Measurements from ENCODE around the gene PCDHAC1.

PCDHAC1 gene

GRCh38 chr5:140966293-140967225, 40.5 kb downstream of the PCDHAC1 start, which contains the start of gene PCDHAC2:
PCDHAC2 (plus strand) TSS chr5:140966476; CDS start chr5:140966767, 291 bp downstream.
- DNase-seq (ENCODE audit: low spot score), result no peak

GRCh38 chr5:140967226-140967893, 41.3 kb downstream of the PCDHAC1 start:
- no peak for DNase-seq (ENCODE audit: low spot score)

- no peak for DNase-seq (ENCODE audit: low spot score)
Observed at GRCh38 chr5:140969880-140970279, 43.8 kb downstream of the PCDHAC1 start.

GRCh38 chr5:140973550-140973949, 47.5 kb downstream of the PCDHAC1 start:
- no peak for DNase-seq (ENCODE audit: low spot score)

GRCh38 chr5:140977003-140977402, 50.9 kb downstream of the PCDHAC1 start:
- DNase-seq (ENCODE audit: low spot score), result no peak

- DNase-seq (ENCODE audit: low spot score), result no peak
Observed at GRCh38 chr5:140978260-140978659, 52.2 kb downstream of the PCDHAC1 start.

- DNase-seq (ENCODE audit: low spot score), result no peak
Observed at GRCh38 chr5:140978983-140979382, 52.9 kb downstream of the PCDHAC1 start.
